CD4-positive, alpha-beta T cell treated with Interleukin-4 for 1 hour (primary cell): ENCODE results near the gene JAG2.

Source experiments
- DNase-seq, 2 donors: peaks; one replicate each; pipeline ENCODE4 v3.0.0-alpha.2; 2020 to 2022

JAG2 gene

GRCh38 chr14:105107781-105108515, 60.6 kb downstream of the JAG2 start:
- no peak for DNase-seq

DNA sequence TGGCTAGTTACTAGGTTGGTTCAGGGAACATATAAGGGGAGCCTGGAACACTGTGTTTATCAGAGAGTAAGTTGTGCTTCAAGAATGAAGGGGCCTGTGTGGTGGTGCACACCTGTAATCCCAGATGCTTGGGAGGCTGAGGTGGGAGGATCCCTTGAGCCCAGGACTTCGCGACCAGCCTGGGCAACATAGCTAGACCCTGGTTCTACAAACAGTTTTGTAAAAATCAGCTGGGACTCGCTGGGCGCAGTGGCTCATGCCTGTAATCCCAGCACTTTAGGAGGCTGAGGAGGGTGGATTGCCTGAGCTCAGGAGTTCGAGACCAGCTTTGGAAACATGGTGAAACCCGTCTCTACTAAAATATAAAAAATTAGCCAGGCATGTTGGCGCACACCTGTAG, 61.2 kb downstream of the JAG2 start:
- no peak for DNase-seq

DNA sequence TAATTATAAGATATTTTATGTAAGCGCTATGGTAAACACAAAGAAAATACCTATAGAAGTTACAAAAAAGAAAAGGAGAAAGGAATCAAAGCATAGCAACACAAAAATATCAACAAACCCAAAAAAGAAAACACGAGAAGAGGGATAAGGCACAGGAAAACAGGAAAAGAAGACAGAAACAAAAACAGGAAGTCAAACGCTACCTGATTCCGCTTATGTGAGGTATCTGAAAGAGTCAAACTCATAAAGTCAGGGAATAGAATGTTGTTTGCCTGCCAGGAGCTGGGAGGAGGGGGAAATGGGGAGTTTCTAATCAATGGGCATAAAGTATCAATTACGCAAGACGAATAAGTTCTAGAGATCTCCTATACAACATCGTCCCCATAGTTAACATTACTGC, 63.4 kb downstream of the JAG2 start:
- no peak for DNase-seq

- no peak for DNase-seq
Measured at GRCh38 chr14:105102893-105103292, 65.7 kb downstream of the JAG2 start.

GRCh38 chr14:105102361-105102870, 66.2 kb downstream of the JAG2 start:
- DNase-seq, result no peak

- DNase-seq, result no peak
Measured at GRCh38 chr14:105100910-105101309, 67.7 kb downstream of the JAG2 start.

- no peak for DNase-seq
Measured at GRCh38 chr14:105099778-105100177, 68.8 kb downstream of the JAG2 start.

- DNase-seq, result no peak
Measured at GRCh38 chr14:105098316-105098715, 70.3 kb downstream of the JAG2 start.

DNA sequence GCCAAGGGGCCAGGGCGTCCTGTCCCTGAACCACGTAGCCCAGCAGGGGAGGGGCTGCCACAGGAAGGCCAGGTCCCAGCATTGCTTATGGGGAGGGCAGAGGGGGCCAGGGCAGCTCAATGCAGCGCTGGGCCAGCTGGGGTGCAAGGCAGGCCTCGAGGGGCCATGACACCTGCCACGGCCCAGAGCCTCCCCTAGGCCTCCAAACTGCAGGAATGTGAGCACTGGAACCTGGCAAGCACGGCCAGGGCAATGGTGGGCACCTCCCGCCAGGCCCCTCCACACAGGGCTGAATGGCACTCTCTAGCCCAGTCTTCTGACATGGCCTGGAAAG, 70.8 kb downstream of the JAG2 start:
- no peak for DNase-seq

DNA sequence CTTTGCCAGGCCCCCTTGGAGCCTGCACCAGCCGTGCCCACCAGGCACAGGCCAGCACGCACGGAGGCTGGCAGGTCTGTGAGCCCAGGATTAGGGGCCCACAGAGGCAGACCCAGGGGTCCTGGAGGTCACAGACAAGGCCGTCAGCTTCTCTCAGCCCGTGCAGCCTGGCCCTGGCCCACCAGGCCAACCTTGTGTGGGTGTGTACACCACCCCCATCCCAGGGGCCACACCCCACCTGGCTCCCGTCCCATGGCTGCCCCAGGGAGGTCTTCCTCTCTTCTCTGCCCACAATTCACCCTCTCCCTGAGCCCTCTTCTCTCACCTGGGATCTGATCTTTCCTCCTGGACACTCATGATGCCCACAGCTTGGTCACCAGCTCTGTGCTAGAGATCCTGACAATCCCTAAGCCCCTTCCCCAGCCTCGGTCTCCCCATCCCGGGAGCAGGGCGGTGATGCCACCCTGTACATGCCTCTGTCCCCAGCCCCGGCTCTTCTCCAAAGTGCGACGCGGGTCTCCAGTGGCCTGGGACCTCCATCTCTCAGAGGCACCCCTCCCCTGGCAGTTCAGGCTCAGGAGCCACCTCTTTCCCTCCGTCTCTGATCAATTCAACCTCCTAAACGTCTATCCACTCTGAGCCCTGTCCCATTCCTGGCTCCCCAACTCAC, 72.2 kb downstream of the JAG2 start:
- no peak for DNase-seq

DNA sequence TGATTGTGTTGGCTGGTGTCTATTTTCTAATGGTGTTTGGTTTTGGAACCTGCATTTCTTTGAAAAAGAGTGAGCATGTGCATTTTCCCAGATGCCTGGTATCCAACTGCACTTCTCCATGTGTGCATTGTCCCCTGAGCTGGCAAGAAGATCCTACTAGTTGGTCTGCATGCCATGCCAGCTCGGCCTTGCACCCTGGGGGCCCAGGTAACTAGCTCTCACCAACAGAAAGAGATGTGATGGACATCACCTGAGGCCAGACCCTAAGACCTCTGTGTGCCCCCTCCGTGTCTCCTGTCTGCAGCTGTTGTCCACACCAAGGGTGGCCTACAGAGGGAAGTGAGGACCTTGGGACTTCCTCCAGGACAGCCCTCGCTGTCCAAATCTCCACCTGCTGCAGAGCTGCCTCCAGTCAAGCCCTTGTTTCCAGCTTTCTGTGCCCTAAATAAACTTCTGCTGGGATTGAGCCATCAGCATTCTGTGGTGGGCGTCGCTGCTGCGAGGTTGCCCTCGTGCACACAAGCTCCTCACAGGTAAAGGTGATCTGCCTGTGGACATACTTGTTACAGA, 73.3 kb downstream of the JAG2 start:
- no peak for DNase-seq

- DNase-seq, result no peak
Measured at GRCh38 chr14:105094193-105094907, 74.2 kb downstream of the JAG2 start.

- DNase-seq, result peak; percentile 71 to 72
Measured at GRCh38 chr14:105093431-105094192, 75.0 kb downstream of the JAG2 start.

GRCh38 chr14:105093038-105093430, 75.5 kb downstream of the JAG2 start:
- peak; percentile 60 to 73 for DNase-seq

- DNase-seq, result peak in 1 of 2 donors; percentile 25
Measured at GRCh38 chr14:105092171-105093037, 76.2 kb downstream of the JAG2 start.

- no peak for DNase-seq
Measured at GRCh38 chr14:105091517-105092170, 76.9 kb downstream of the JAG2 start.

GRCh38 chr14:105091054-105091516, 77.5 kb downstream of the JAG2 start:
- DNase-seq, result no peak
